NCI-H526 (cell line): Measurements from ENCODE around the gene GUCA1A.
A peak's percentile ranks its signal among the peaks of the same experiment; 100 is the strongest.
"Not testable (repeated sequence)": the region's sequence is repeated elsewhere in the genome, so short reads cannot be mapped to it uniquely, and the experiment has no call there.

ENCODE experiments used
- DNase-seq, 2 experiments: peaks; one replicate each; lab custom pipeline; 2025; lab: John Stamatoyannopoulos, UW

GUCA1A gene

GRCh38 chr6:42210551-42210950 lies 37.4 kb downstream of the GUCA1A start:
- DNase-seq, result no peak

DNA sequence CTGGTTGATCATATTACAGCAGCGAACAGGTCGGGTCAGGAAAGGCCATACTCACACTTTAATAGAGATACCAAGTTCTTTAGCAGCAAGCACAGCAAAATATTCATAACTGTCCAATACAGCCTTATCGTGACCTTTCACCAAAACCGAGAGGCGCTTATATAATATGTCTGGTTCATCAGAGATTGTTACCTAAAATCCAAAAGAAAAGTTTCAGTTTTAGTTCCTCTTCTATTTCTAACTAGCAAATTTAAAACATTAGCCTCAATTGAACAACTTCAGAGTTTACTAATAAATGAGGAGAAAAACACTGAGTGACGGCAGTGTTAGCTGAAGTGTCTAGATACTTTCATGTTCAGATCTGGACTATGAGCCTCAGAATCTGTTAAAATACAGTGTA lies 38.6 kb downstream of the GUCA1A start:
- DNase-seq, result no peak

- DNase-seq, result no peak
Measured at GRCh38 chr6:42212442-42212841, 39.3 kb downstream of the GUCA1A start.

DNA sequence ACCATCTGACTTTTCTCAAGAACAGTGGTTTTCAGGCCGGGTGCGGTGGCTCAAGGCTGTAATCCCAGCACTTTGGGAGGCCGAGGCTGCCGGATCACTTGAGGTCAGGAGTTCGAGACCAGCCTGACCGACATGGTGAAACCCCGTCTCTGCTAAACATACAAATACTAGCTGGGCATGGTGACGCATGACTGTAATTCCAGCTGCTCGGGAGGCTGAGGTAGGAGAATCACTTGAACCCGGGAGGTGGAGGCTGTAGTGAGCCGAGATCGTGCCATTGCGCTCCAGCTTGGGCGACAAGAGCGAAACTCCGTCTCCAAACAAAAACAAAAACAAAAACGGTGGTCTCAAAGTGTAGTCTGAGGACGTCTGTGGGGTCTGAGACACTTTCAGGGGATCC lies 43.3 kb downstream of the GUCA1A start:
- not testable (repeated sequence) for DNase-seq

- peak in 1 of 2 experiments; percentile 9 for DNase-seq
Measured at GRCh38 chr6:42217157-42217518, 44.0 kb downstream of the GUCA1A start.

DNA sequence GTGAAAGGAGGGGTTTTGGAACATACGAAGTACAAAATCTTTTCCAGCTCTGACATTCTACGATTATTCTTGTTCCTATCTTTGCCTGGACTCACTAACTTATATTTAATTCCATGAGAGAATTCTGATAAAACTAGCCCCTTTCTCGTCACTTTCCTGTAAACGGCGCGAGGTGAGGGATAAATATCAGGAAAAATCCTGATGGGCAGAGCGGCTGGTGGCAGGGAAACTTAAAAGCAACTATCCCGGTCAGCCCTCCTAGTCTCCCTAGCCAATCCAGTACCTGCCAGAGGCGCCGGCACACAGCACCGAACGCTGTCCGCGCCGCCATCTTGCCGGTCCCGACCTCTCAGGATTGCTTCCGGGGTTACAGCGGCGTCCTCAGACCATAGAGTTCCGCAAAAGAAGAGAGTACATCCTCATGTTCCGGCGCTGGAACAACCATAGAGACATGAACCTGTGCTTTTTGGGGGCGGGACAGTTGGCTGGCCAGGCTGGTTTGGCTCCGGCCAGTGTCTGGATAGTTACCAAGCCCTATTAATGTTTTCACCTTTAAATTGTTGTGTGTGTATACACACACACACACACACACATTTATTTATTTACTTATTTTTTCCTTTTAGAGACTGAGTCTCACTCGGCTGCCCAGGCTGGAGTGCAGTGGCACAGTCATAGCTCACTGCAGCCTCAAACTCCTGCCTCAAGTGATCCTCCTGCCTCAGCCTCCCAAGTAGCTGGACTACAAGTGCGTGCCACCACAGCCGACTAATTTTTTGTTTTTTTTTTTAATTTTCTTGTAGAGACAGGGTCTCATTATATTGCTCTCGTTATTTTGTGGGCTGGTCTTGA lies 44.6 kb downstream of the GUCA1A start, which contains the start of gene MRPS10:
MRPS10 (minus strand) TSS at position 343 of the 849 bp plus-strand sequence; CDS start at position 331, 12 bp downstream.
- peak; percentile 94 to 97 for DNase-seq

DNA sequence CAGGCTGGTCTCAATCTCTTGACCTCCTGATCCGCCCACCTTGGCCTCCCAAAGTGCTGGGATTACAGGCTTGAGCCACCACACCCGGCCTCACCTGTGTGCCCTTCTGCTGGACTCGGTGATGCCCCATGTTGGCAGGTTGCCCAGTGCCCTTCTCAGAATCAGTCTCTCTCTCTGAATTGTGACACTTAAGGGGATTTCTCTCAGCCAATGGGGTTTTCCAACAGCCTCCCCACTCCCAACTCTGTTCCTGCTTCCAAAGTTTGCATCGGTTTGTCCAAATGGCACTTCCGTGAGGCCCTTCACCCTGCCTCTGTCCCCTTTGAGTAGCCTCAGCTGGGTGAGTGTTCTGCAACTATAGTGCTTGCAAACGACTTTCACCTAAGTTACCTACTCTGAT lies 47.6 kb downstream of the GUCA1A start:
- no peak for DNase-seq

GRCh38 chr6:42221546-42221945 lies 48.4 kb downstream of the GUCA1A start:
- DNase-seq, result no peak

DNA sequence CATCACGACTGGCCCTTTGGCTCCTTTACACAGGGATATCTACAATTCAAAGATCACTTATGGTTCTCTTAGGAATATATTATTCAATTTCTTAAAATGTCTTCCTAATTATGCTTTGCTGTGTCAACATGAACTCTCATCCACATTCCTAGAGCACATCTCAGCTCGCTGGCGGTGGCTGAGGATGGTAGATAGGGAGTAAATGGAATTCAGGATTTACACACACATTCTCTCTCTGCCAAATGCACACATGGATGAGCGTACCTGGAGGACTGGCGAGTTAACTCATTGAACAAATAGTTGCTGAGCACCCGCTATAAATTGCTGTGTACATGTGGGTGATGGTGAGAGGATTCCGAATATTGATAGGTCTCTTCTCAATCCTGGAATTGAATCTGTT lies 49.3 kb downstream of the GUCA1A start:
- no peak for DNase-seq

DNA sequence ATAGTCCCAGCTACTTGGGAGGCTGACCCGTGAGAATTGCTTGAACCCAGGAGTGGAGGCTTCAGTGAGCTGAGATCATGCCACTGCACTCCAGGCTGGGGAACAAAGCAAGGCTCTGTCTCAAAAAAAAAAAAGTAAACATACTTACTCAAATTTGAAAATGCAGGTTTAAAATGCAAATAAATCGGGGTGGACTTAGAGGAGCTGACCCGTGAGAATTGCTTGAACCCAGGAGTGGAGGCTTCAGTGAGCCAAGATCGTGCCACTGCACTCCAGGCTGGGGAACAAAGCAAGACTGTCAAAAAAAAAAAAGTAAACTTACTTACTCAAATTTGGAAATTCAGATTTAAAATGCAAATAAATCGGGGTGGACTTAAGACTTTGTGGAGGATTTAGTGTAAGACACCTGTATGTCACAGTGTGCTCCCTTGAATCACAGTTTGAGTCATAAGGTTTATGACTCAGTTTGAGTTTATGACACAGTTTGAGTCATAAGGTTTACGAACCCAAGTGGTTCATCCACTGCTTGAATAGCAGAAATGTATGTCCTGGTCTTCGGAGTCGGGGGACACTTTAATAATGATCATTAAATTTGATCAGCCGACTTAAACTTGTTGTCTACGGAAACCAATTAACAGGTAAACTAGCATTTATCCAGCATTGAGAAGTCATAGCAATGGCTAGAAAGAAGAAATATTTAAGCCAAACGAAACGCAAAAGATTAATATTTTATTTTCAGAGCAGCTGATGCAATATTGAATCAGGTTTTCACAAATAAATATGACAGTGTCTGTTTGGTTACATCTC lies 51.3 kb downstream of the GUCA1A start:
- DNase-seq, result peak; percentile 26 to 52

GRCh38 chr6:42225029-42225339 lies 51.8 kb downstream of the GUCA1A start:
- DNase-seq, result no peak

- DNase-seq, result no peak
Measured at GRCh38 chr6:42225419-42225818, 52.3 kb downstream of the GUCA1A start.

- DNase-seq, result no peak
Measured at GRCh38 chr6:42226161-42226611, 53.0 kb downstream of the GUCA1A start.

DNA sequence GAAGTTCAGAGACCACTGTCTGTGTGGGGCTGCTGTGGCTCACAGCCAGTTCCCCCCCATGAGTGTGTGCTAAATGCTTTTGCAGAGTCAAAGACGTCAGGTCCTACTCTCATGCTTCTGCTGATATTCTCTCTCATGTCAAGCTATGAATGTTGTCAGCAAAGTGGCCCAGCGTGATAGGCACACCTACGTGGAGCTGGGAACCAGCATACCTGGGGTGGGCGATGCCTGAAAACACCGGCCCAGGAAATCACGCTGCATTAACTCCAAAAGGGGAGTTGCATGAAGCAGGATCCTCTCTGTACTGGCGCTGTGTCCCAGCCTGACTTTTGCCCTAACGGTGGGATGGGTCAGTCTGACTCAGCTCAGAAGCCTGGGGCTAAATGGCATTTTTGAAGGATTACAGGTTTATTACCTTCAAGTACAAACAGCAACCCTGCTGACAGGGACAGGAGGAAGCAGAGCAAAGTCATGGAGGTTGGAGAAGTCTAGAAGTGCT lies 53.5 kb downstream of the GUCA1A start:
- DNase-seq, result no peak

DNA sequence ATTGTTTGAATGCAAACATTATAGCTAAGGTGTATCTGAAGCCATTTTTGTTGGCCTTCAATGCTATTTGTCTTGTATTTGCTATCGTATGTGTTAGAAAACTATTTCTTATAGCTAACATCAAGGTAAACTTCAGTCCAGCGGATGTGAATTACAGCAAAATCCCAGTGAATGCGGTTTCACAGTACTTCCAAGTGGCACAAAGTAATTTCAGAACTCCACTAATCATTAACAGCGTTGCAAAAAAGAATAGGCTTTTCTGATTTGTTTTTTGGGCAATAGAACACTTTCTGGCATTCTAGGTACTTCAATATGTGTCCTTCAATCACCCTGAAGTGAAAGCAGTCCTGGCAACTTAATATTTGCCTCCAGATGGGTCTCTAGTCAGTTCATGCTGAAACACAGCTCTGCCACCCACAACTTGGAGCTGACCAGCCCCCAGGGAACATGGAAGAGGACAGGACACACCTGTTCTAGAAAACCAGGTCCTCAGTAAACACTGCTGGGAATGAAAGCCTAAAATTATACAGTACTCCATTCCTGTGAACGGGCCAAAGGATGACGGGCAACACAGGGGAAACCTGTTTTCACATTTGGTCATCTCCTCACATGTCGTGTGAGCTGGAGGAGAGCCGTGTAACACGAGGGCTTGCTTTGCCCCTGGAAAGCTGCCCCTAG lies 54.1 kb downstream of the GUCA1A start:
- no peak for DNase-seq

DNA sequence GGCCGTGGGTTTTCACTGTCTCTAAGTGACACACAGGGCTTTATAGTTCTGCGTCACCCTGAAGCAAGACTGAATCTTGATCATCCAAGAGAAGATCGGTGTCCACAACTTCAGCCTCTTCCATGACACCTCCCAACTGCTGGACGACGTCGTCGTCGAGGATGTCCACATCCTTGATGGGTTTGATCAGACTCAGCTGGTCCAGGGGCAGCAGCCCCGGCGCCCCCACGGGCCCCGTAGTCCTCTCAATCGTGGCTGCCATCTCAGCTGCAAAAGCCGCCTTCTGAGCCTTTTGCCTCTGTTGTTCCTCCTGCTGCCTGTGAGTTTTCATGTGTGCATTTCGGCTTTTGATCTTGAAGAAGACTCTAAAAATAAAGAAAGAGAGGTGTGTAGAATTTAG lies 55.1 kb downstream of the GUCA1A start:
- DNase-seq, result no peak
